NCI-H187 treated with DMSO at 0.1 percent for 48 hours (cell line): ENCODE data around the gene ZNF783.
"Not testable (repeated sequence)": the region's sequence is repeated elsewhere in the genome, so short reads cannot be mapped to it uniquely, and the experiment has no call there.

Source experiments
- DNase-seq: peaks from one replicate; lab custom pipeline; 2025; lab: John Stamatoyannopoulos, UW

ZNF783 gene

DNA sequence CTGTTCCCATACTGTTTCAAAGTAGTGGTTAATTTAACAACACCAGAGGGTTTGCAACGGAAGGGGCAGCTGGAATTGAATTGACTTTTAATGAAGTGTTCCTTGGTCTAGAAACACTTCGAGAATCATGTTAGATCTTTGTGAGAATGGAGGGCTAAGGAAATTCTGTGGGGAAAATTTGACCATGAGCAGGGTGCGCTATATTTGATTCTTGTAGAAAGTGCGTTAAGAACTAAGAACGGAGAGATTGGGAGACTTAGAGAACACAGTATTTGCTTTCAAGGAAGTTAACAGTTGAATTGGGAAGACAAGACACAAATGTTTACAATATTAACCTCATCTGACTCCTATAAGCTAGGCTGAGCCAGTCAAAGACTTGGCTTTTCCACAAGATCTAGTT lies 21.4 kb upstream of the ZNF783 start:
- no peak for DNase-seq

DNA sequence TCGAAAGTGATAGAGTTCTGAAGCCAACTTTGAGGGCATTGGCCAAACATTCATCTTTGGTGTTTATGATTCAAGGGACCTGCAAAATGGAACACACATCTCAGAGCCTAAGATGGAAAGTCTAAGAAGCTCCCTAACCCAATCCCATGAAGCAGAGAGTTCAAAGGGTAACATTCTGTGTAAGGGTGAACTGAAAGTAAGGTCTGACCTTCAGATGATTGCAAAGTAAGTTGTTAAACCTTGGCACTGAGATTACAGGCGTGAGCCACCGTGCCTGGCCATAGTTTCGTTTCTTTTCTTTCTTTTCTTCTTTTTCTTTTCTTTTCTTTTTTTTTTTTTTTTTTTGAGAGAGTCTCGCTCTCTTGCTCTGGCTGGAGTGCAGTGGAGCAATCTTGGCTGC lies 20.3 kb upstream of the ZNF783 start:
- DNase-seq: no peak

- no peak for DNase-seq
These were observed 16.8 kb upstream of the ZNF783 start for GRCh38 chr7:149245244-149245643.

DNA sequence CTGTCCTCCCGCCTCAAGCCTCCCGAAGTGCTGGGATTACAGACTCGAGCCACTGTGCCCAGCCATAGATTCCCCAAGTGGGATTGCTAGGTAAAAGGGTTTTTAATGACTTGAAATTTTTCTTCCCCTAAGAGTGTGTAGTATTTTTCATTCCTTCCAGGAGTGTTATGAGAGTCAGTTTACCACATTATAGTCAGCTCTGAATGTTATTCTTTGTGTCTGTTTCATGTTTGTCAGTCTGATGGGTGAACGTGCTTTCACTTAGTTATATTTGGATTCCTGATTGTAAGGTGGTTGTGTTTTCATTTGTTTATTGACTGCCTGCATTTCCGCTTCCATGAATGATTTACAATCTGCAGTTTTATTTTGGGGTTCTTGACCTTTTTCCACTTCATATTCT lies 16.3 kb upstream of the ZNF783 start:
- DNase-seq: no peak

DNA sequence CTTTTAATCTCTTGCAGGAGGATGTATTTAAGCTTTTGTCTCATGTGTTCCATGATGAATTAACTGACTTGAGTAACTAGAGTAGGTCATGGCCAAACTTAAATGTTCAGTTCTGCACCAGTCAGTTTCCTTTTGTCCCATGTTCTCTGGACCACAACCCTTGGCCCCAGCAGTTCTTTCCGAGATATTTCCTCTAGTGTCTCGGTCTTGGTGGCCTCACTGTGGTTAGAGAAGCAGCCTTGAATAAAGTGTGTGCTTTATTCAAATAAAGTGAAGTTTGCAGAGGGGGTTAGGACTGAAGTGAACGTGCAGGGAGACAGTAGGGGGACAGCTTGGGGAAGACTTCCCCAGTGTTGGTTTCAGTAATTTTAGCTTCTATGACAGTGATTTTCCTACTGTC lies 13.2 kb upstream of the ZNF783 start:
- no peak for DNase-seq

DNA sequence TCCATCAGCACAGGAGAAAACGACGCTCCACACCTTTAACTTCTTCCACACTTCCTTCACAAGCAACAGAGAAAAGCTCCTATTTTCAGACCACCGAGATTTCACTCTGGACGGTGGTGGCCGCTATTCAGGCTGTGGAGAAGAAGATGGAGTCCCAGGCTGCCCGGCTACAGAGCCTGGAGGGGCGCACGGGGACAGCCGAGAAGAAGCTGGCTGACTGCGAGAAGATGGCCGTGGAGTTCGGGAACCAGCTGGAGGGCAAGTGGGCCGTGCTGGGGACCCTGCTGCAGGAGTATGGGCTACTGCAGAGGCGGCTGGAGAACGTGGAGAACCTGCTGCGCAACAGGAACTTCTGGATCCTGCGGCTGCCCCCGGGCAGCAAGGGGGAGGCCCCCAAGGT lies 11.8 kb upstream of the ZNF783 start:
- DNase-seq: not testable (repeated sequence)

DNA sequence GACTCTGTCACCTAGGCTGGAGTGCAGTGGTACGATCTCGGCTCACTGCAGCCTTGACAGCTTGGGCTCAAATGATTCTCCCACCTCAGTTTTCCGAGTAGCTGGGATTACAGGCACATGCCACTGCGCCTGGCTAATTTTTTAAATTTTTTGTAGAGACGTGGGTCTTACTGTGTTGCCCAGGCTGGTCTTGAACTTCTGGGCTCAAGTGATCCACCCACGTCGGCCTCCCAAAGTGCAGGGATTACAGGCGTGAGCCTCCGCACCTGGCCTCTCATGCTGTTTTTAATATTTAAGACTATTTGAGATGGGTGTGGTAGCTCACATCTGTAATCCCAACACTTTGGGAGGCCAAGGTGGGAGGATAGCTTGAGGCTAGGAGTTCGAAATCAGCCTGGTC lies 10.5 kb upstream of the ZNF783 start:
- not testable (repeated sequence) for DNase-seq

GRCh38 chr7:149252378-149252777 lies 9.6 kb upstream of the ZNF783 start:
- no peak for DNase-seq

GRCh38 chr7:149253665-149254064 lies 8.3 kb upstream of the ZNF783 start:
- no peak for DNase-seq

DNA sequence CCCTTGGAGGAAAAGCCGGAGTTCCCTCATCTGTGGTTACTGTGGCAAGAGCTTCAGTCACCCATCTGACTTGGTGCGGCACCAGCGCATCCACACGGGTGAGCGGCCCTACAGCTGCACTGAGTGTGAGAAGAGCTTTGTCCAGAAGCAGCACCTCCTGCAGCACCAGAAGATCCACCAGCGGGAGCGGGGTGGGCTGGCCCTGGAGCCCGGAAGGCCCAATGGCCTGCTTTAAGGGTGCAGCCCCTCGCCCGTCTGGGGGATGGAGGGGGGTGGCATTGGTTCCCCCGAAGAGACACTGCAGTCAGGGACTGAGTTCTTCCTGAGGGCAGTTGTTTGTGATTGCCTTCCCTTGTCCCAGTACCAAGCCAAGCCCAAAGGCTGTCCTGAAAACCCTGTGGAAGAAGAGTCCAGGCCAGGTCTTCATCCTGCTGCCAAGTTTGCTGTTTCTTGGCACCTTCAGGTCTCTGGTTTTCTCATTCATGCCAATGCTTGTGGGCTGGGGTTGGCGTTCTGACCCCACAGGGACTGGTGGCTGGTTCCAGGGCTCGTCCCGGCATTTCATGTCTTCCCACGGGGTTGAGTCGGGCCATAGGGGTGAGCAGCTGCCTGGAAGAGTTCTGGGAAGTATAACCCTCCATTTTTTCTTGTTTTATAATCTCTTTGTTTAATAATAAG lies 7.7 kb upstream of the ZNF783 start:
- DNase-seq: no peak

DNA sequence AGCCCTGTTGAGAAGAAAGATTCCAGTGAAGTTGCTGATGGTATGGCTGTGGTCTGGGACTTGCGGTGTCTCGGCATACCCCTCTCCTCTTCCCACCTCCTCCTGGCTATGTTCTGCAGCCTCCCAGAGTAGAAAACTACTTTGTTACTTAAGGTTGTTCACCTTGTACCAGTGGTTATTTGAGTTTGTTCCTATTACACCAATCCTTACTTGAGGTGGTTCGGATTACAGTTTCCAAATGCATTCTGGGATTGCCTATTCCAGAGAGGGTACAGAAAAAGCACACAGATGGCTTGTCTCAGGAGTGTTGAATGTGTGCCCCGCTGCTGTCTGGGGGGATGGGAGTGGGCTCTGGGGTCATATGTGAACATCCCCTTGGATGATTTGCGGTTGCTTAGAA lies 6.8 kb upstream of the ZNF783 start:
- DNase-seq: no peak

GRCh38 chr7:149256568-149256967 lies 5.4 kb upstream of the ZNF783 start:
- DNase-seq: no peak

GRCh38 chr7:149257146-149257545 lies 4.8 kb upstream of the ZNF783 start:
- DNase-seq: no peak

- no peak for DNase-seq
These were observed 624 bp upstream of the ZNF783 start for GRCh38 chr7:149261316-149261828.

GRCh38 chr7:149266451-149266850 lies 4.5 kb downstream of the ZNF783 start:
- no peak for DNase-seq

DNA sequence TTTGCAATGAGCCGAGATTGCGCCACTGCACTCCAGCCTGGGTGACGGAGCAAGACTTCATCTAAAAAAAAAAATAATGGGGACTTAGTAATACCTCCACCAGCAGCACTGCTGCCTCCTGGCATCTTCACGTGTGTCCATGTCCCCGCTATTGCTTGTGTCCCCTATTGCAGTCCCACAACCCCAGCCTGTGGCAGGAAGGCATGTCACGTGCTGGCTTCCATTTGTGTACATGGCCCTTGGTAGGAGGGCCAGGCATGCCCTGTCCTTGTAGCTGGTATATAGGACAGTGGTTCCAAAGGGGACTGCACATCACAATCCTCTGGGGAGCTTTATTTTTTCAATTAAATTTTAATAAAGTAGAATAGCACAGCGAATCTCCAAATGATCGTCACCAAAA lies 5.7 kb downstream of the ZNF783 start:
- no peak for DNase-seq

GRCh38 chr7:149274424-149274823 lies 12.4 kb downstream of the ZNF783 start:
- DNase-seq: not testable (repeated sequence)

DNA sequence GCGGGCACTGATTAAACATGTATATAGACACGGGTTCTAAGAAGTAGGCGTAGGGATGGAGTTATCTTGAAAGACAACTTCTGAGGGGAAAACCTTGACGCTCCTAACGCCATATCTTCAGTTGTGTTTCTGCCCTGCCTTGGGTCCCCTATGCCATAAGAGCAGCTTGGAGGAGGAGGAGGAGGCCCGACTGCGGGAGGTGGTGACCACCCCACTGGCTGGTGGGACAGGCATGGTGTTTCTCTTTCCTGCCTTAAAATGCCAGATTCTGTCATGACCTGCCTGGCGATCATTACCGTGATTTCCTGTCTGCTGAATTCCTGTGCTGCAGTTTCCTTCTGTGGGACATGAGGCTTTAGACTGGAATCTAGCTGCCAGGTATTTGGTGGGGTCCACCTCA lies 15.9 kb downstream of the ZNF783 start:
- no peak for DNase-seq

GRCh38 chr7:149278396-149278795 lies 16.4 kb downstream of the ZNF783 start:
- no peak for DNase-seq

DNA sequence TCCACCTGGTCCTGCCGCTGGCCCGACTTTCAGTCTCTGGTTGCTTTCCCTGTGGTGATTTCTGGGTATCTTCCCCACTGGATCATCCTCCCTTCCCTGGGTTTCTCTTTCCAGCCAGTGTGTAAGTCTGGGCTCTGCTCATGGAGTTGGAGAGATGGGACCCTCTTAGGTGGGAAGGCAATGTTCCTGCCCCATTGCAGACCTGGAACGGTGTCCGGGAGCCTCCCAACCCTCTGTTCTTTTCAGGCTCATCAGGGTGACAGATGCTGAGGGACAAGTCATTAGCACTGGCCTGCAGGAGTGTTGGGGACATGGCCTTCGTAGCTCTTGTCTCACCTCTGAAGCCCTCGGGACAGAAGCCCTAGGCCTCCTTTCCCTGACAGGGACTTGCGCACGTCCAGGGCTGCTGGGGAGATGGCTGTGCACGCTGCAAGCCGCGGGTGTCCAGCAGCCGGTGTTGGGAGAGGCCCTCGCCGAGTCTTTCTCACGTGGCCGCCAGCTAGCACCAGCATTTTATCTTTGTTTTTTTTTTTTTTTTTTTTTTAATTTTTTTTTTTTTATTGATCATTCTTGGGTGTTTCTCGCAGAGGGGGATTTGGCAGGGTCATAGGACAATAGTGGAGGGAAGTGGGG lies 17.2 kb downstream of the ZNF783 start:
- no peak for DNase-seq

- no peak for DNase-seq
These were observed 18.2 kb downstream of the ZNF783 start for GRCh38 chr7:149280151-149280550.

GRCh38 chr7:149280661-149281507 lies 18.9 kb downstream of the ZNF783 start:
- no peak for DNase-seq
